IMR-90 (cell line): ENCODE measurements around the gene IGFBP7. TPM values are rescaled to one million over a fixed set of nuclear protein-coding genes. Genes with fewer than 3 reads are reported as not detected.

Experiments used
- ATAC-seq: fragments of 200-7000 bp; cut with Tn5 transposase; 2 replicates; pipeline ENCODE4 v1.9.1; 2020; ENCODE audit warnings: low read depth, mild to moderate bottlenecking, moderate library complexity
- BruUV-seq: library from RNA; stranded (reverse); fragments of 400-500 nt; replicated peaks from 2 replicates; lab custom pipeline; 2021; lab: Mats Ljungman, UMichigan
- CTCF ChIA-PET: fragments of 300-600 bp; formaldehyde crosslinking; extraction: SDS; loops from one replicate; lab custom pipeline; 2021; ENCODE audit warnings: antibody characterized with exemption; lab: Yijun Ruan, JAX
- POLR2A ChIA-PET: fragments of 300-600 bp; sonication (Branson Sonifier 250); formaldehyde crosslinking; loops from one replicate; lab custom pipeline; 2022; ENCODE audit warnings: antibody characterized with exemption; ENCODE audit not compliant: unreplicated experiment; lab: Charles Lee
- DNase-seq: peaks from one replicate; pipeline ENCODE4 v3.0.0; 2013
- H2AFZ ChIP-seq: replicated peaks from 2 replicates; pipeline ENCODE3; 2013; ENCODE audit warnings: low read length, mild to moderate bottlenecking; ENCODE audit not compliant: poor library complexity
- H2AK5ac ChIP-seq: 2 replicates; pipeline ENCODE4 v1.6.1; 2013; ENCODE audit warnings: low read depth, low read length, inconsistent platforms
- H2AK9ac ChIP-seq: replicated peaks from 2 replicates; pipeline ENCODE3; 2013; ENCODE audit warnings: mild to moderate bottlenecking, low read depth, low read length, moderate library complexity; ENCODE audit not compliant: poor library complexity
- H2BK120ac ChIP-seq: 2 replicates; pipeline ENCODE4 v1.6.1; 2013; ENCODE audit warnings: low read depth, low read length, inconsistent platforms
- H2BK15ac ChIP-seq: 3 replicates; pipeline ENCODE4 v1.6.1; 2013; ENCODE audit warnings: low read depth, low read length, inconsistent platforms
- H2BK20ac ChIP-seq: 2 replicates; pipeline ENCODE4 v1.6.1; 2013; ENCODE audit warnings: low read depth, mild to moderate bottlenecking, inconsistent platforms, low read length, moderate library complexity
- H2BK5ac ChIP-seq: 2 replicates; pipeline ENCODE4 v1.6.1; 2013; ENCODE audit warnings: mild to moderate bottlenecking, low read depth, low read length, inconsistent platforms; ENCODE audit not compliant: poor library complexity, severe bottlenecking
- H3K14ac ChIP-seq: replicated peaks from 2 replicates; pipeline ENCODE4 v1.6.1; 2013; ENCODE audit warnings: low read depth, low read length, inconsistent platforms
- H3K18ac ChIP-seq: 2 replicates; pipeline ENCODE4 v1.6.1; 2013; ENCODE audit warnings: low read depth, low read length, control low read depth
- H3K23ac ChIP-seq: 2 replicates; pipeline ENCODE4 v1.6.1; 2013; ENCODE audit warnings: low read depth, low read length, inconsistent platforms
- H3K27ac ChIP-seq: 2 replicates; pipeline ENCODE4 v1.5.1; 2013; ENCODE audit warnings: mild to moderate bottlenecking, control low read depth, low read length; ENCODE audit not compliant: insufficient read depth
- H3K27me3 ChIP-seq: 2 replicates; pipeline ENCODE4 v1.6.1; 2013; ENCODE audit warnings: low read length; ENCODE audit not compliant: control insufficient read depth, insufficient read depth
- H3K36me3 ChIP-seq: 2 replicates; pipeline ENCODE4 v1.6.1; 2013; ENCODE audit warnings: low read length, mixed read lengths; ENCODE audit not compliant: control insufficient read depth, insufficient read depth
- H3K4ac ChIP-seq: 2 replicates; pipeline ENCODE4 v1.6.1; 2013; ENCODE audit warnings: low read depth, low read length, inconsistent platforms
- H3K4me1 ChIP-seq: 2 replicates; pipeline ENCODE4 v1.6.1; 2013; ENCODE audit warnings: low read length, mixed read lengths; ENCODE audit not compliant: control insufficient read depth, insufficient read depth
- H3K4me2 ChIP-seq: 2 replicates; pipeline ENCODE4 v1.6.1; 2013; ENCODE audit warnings: low read depth, mild to moderate bottlenecking, control low read depth, low read length, moderate library complexity
- H3K4me3 ChIP-seq: 2 replicates; pipeline ENCODE4 v1.5.1; 2013; ENCODE audit warnings: low read depth, mild to moderate bottlenecking, control low read depth, low read length, moderate library complexity; ENCODE audit not compliant: insufficient read depth
- H3K56ac ChIP-seq: 2 replicates; pipeline ENCODE4 v1.6.1; 2013; ENCODE audit warnings: low read length, inconsistent platforms; ENCODE audit not compliant: insufficient read depth; ENCODE audit errors: extremely low read depth
- H3K79me1 ChIP-seq, 2 experiments: 2 replicates each; pipeline ENCODE4 v1.6.1; 2013; ENCODE audit warnings: low read length in 2 of 2, inconsistent platforms in 1 of 2, low read depth in 1 of 2
- H3K9ac ChIP-seq: 2 replicates; pipeline ENCODE4 v1.6.1; 2013; ENCODE audit warnings: low read depth, low read length, control low read depth
- H3K9me1 ChIP-seq: 2 replicates; pipeline ENCODE4 v1.6.1; 2013; ENCODE audit warnings: low read length, inconsistent platforms; ENCODE audit not compliant: insufficient read depth
- H3K9me3 ChIP-seq: 2 replicates; pipeline ENCODE4 v1.6.1; 2013; ENCODE audit warnings: low read length; ENCODE audit not compliant: control insufficient read depth, insufficient read depth
- H4K20me1 ChIP-seq: 2 replicates; pipeline ENCODE4 v1.6.1; 2013; ENCODE audit warnings: low read length, inconsistent platforms; ENCODE audit not compliant: insufficient read depth
- H4K5ac ChIP-seq: 2 replicates; pipeline ENCODE4 v1.6.1; 2013; ENCODE audit warnings: mild to moderate bottlenecking, low read depth, low read length, control low read depth
- H4K8ac ChIP-seq, 2 experiments: 2 replicates each; pipeline ENCODE4 v1.6.1; 2013; ENCODE audit warnings: low read depth in 2 of 2, low read length in 2 of 2, control low read depth in 1 of 2, inconsistent platforms in 1 of 2
- H4K91ac ChIP-seq: 2 replicates; pipeline ENCODE4 v1.6.1; 2013; ENCODE audit warnings: low read depth, low read length, inconsistent platforms; ENCODE audit not compliant: insufficient read depth
- BHLHE40 ChIP-seq: fragments of 150-350 bp; IDR thresholded peaks from 2 replicates; pipeline ENCODE4 v1.6.1; 2016; ENCODE audit warnings: mild to moderate bottlenecking, low read depth, low read length
- CHD1 ChIP-seq: IDR thresholded peaks from 2 replicates; pipeline ENCODE4 v1.6.1; 2012; ENCODE audit warnings: low read depth, low read length, improper control_type of control experiment
- CTCF ChIP-seq: conservative IDR thresholded peaks from 2 replicates; pipeline ENCODE4 v1.5.1; 2012; ENCODE audit warnings: mild to moderate bottlenecking, low read depth, low read length, improper control_type of control experiment
- ELK1 ChIP-seq: fragments of 150-350 bp; IDR thresholded peaks from 2 replicates; pipeline ENCODE4 v1.6.1; 2016; ENCODE audit warnings: low read depth, mild to moderate bottlenecking, low read length, moderate library complexity, borderline replicate concordance
- MAZ ChIP-seq: IDR thresholded peaks from 2 replicates; pipeline ENCODE4 v1.6.1; 2012; ENCODE audit warnings: low read depth, mild to moderate bottlenecking, low read length, improper control_type of control experiment, moderate library complexity, borderline replicate concordance
- MXI1 ChIP-seq: IDR thresholded peaks from 2 replicates; pipeline ENCODE4 v1.6.1; 2012; ENCODE audit warnings: low read depth, mild to moderate bottlenecking, low read length, moderate library complexity, borderline replicate concordance
- NFE2L2 ChIP-seq: fragments of 150-350 bp; IDR thresholded peaks from 2 replicates; pipeline ENCODE4 v1.6.1; 2016; ENCODE audit warnings: low read depth, mild to moderate bottlenecking, low read length
- POLR2A ChIP-seq: IDR thresholded peaks from 2 replicates; pipeline ENCODE4 v1.6.1; 2012; ENCODE audit warnings: mild to moderate bottlenecking, low read depth, low read length
- RCOR1 ChIP-seq: IDR thresholded peaks from 2 replicates; pipeline ENCODE4 v1.6.1; 2012; ENCODE audit warnings: mild to moderate bottlenecking, low read length, improper control_type of control experiment; ENCODE audit not compliant: insufficient replicate concordance
- SMC3 ChIP-seq: fragments of 150-350 bp; IDR thresholded peaks from 2 replicates; pipeline ENCODE4 v1.6.1; 2016; ENCODE audit warnings: low read depth, mild to moderate bottlenecking, antibody characterized with exemption, low read length, moderate library complexity
- WGBS, 2 experiments: methylation state at CpG; one replicate each; pipeline versions ENCODE4 v1.1.5 to v1.1.7; 2013; ENCODE audit warnings: missing lambda C conversion rate in 2 of 2; ENCODE audit not compliant: insufficient read length in 1 of 2; ENCODE audit errors: extremely low coverage in 2 of 2; 5-methylcytosine and 5-hydroxymethylcytosine counted together
- dilution Hi-C: fragments of 300-500 bp; cut with HindIII; formaldehyde crosslinking; loops from one replicate; pipeline ENCODE4 v1.14.3; 2018; ENCODE audit warnings: low sequenced_read_pairs; ENCODE audit not compliant: unreplicated experiment
- in situ Hi-C: fragments of 300-500 bp; cut with MboI; formaldehyde crosslinking; loops from 3 replicates; pipeline ENCODE4 v1.14.3; 2019; ENCODE audit warnings: low sequenced_read_pairs, inconsistent platforms, mixed read lengths
- intact Hi-C: fragments of 100-400 bp; cut with micrococcal nuclease; formaldehyde crosslinking; loops from 2 replicates; pipeline ENCODE4 v1.10.0; 2022
- polyA plus RNA-seq, 3 experiments: library from polyadenylated mRNA; depleted of rRNA; stranded (reverse); fragments of >200 nt; gene quantifications; 2 replicates each; pipeline ENCODE4 v1.2.3, GENCODE V29; 2012; ENCODE audit warnings: low replicate concordance in 1 of 3
- total RNA-seq: library from RNA; depleted of rRNA; stranded (reverse); fragments of >200 nt; gene quantifications from 2 replicates; pipeline ENCODE4 v1.2.3, GENCODE V29; 2012

IGFBP7 gene
- total and polyA plus RNA-seq, 2 of the 4 experiments (the other 2 are of a cell fraction): 33.2 to 267 TPM

DNA sequence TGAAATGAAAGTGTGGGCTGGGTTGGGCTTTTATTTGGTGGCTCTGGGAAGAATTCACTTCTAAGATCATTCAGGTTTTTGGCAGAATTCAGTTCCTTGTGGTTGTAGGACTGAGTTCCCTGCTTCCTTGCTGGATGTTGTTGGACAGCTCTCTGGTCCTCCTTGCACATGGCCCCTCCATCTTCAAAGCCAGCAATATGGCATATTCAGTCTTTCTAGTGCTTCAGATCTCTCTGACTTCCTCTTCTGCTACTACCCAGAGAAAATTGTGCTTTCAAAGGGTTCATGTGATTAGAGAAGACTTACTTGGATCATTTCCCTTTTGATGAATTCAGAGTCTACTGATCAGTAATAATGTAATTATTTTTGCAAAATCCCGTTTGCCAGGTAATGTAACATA, 12.8 kb upstream of the IGFBP7 start:
- no peak overlapping the region for H4K8ac ChIP-seq
- H3K56ac ChIP-seq: no peak overlapping the region
- H4K91ac ChIP-seq: no peak overlapping the region
- no peak overlapping the region for H3K23ac ChIP-seq
- H2AK5ac ChIP-seq: no peak overlapping the region
- TF ChIP-seq MAZ: no peak
- TF ChIP-seq MXI1: no peak
- no peak for TF ChIP-seq NFE2L2
- no peak for TF ChIP-seq CTCF
- TF ChIP-seq ELK1: no peak
- no peak for TF ChIP-seq POLR2A
- no peak for TF ChIP-seq RCOR1
- no peak for TF ChIP-seq SMC3
- no peak for TF ChIP-seq CHD1
- no peak for TF ChIP-seq BHLHE40
- in situ Hi-C loops: no loop called here
- no peak overlapping the region for H2BK20ac ChIP-seq
- ATAC-seq (no peak), DNase-seq (no peak)
- peaks cover 10% of the 10 kb centered on the region for H3K9me3 ChIP-seq
- no peak overlapping the region for H2BK15ac ChIP-seq
- H2BK5ac ChIP-seq: no peak overlapping the region
- H3K9me1 ChIP-seq: peaks cover 6% of the 10 kb centered on the region
- no peak overlapping the region for H2BK120ac ChIP-seq
- no peaks in the 10 kb centered on the region for H3K27me3 ChIP-seq
- H3K4ac ChIP-seq: no peak overlapping the region
- dilution Hi-C loops: no loop called here
- POLR2A ChIA-PET: no interaction called here
- H4K20me1 ChIP-seq: no peaks in the 10 kb centered on the region
- WGBS, 2 experiments: no CpG with 5 or more reads among the region's 1 CpG
- H3K18ac ChIP-seq: no peak overlapping the region
- intact Hi-C loops: no loop called here
- CTCF ChIA-PET: interaction anchor here (0.7 kb wide), 1 partner anchor 23 kb away, joined by 7 read pairs; no protein-coding TSS in a partner anchor
- BruUV-seq: no TSS peak
- no peak overlapping the region for H3K4me3 ChIP-seq
- no peak overlapping the region for H2AK9ac ChIP-seq
- no peak overlapping the region for H3K27ac ChIP-seq
- H3K14ac ChIP-seq: no peak overlapping the region
- no peak overlapping the region for H3K4me2 ChIP-seq
- H2AFZ ChIP-seq: no peak overlapping the region
- no peak overlapping the region for H4K5ac ChIP-seq
- H3K79me1 ChIP-seq: peaks cover under 1 to 3% of the 10 kb centered on the region in 2 experiments; a peak in 1 of 4 replicates
- no peak overlapping the region for H3K9ac ChIP-seq
- peaks cover 5% of the 10 kb centered on the region for H3K4me1 ChIP-seq
- H3K36me3 ChIP-seq: no peaks in the 10 kb centered on the region
